Measurements from ENCODE around the gene VAC14.
"Not testable (repeated sequence)": the region's sequence is repeated elsewhere in the genome, so short reads cannot be mapped to it uniquely, and the experiment has no call there.

Gene VAC14

GRCh38 chr16:70678121-70678897 is 122.6 kb downstream of the VAC14 start:
- DNase-seq = no peak

DNA sequence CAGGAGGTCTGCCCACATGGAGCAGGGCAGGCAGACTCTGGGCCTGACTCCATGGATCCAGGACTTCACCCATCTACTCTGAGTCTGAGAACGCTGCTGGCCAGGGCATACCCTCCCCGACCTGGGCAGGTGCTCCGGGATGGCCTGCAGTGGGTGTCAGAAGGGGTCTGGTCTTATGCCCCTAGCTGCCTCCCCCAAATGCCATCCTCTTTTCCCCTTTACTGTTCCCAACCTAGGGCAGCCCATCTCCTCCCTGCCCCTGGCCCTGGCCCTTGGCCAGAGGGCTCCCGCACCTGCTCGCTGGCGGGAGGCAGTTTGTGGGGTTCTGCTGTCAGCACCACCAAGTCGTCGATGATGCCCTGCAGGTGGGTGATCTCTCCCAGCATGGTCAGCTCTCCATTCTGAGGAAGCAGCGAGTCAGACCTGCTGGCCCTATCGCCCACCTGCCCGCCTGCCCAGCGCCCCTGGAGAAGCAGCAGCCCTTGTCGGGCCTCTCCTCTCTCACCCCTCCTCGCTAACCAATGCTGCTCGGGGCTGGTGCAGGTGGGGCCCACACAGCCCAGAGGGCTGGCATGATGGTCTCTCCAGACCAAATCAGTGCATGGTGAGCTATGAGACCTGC is 123.3 kb downstream of the VAC14 start:
- DNase-seq = no peak

DNA sequence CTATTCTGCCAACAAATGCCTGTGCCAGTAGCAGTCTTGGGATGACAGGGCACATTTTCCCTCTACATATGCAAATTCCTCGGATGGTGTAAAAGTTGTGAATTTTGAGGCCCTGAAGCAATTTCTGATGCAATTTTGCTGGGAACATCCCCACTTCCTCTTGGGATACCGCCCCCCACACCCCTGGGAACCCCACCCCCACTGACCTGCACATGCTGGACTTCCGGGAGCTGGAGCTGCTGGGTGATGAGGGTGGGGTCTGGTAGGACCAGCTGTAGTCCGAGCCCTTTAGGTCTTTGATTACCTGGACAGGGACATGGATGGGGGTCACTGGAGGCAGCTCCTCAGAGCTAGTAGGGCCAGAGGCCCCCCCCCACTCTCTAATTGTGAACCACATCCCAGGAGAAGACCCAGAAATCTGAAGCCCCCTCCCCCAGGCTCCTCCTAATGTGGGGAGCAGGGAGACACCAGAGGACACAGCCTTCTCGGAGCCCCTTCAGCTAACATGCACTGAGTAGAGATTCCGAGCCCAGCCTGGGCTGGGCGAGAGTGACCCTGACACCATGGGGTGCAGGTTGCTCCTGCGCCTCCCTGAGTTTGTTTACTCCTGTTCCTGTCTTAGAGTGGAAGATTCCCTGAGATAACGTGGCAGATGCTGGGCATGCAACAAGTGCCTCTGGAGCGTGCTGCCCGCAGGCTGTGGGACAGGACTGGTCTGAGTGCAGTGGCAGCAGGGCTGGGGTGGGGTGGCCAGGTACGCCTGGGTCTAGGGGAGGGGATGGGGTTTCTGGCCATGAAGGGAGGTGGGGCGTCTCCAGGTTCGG is 124.1 kb downstream of the VAC14 start:
- DNase-seq = no peak

- no peak for DNase-seq
These were observed 125.0 kb downstream of the VAC14 start for GRCh38 chr16:70675851-70676513.

- DNase-seq = no peak
These were observed 126.5 kb downstream of the VAC14 start for GRCh38 chr16:70674221-70675014.

GRCh38 chr16:70670938-70671337 is 130.0 kb downstream of the VAC14 start:
- DNase-seq = not testable (repeated sequence)

- no peak for DNase-seq
These were observed 130.8 kb downstream of the VAC14 start for GRCh38 chr16:70670175-70670574.

DNA sequence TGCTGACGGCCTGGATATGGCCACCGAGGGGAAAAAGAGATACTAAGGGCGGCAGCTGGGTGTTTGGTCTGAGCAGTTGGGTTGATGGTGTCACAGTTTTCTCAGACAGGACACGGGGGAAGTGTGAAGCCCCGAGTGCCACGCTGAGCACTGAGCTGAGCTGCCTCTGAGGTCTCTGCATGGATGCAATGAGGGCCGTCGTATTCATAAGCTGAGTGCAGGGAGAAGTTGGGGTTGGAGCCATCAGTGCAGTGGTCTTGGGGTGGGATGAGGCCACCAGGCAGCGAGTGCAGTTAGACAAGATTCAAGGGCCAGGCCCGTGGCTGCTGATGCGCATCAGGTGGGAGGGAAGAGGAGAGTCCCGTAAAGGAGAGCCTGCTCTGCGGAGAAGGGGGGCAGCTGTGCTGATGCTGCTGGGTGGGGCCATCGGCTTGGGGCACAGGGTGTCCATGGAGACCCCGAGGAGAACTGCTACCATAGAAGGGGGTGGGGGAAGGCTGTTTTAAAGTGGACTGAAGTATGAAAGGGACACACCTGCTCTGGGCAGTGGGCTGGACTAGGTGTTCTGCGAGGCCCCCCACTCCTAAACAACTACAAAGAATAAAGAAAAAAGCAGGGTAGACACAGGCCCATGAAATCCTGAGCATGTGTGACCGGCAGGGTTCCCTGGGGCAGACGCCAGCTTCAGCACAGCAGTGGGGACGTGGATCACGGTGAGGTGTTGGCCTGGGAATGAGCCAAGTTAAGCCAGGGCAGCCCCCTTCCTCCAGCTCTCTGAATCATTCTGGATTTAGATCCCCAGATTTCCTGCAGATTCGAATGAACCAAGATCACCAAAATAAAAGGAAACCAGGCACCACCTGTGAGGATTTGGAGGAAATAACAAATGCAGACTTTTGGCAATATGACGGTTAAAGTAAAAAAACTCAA is 134.9 kb downstream of the VAC14 start:
- no peak for DNase-seq

- DNase-seq = no peak
These were observed 135.8 kb downstream of the VAC14 start for GRCh38 chr16:70665113-70665694.

DNA sequence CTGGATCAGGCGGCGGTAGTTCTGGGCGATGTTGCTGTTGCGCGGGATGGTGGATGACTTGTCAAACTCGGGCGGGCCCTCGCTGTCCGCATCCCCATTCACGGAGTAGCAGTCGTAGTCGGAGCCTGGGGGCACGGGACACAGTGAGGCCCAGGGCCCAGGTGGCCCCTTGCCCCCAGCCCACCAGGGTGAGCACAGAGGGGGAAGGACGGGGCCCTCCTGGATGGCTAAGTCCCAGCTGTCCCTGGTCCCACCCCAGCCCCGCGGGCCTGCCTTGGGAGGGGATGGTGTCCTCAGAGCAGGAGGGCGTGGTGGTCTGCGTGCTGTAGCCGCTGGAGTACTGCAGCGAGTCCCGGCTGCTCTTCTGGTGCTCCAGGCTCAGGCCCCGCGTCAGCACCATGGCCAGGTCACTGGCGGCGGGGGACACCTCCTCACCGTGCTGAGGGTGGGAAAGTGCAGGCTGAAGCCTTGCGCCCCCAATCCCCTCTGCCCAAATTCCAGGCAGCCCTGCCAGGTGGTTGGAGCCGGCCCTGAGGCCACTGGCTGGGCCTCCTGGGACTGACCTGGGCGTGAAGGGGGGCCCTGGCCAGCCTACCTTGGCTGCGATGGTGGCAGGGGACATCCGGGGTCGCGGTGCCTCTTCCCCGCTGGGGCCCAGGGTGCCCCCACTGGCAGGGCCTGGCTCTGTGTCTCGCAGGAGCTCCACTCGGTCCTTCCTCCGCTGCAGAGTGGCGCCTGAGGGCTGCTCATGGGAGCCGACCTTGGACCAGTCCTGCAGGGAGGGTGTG is 136.4 kb downstream of the VAC14 start:
- no peak for DNase-seq

GRCh38 chr16:70663524-70664324 is 137.2 kb downstream of the VAC14 start:
- no peak for DNase-seq

DNA sequence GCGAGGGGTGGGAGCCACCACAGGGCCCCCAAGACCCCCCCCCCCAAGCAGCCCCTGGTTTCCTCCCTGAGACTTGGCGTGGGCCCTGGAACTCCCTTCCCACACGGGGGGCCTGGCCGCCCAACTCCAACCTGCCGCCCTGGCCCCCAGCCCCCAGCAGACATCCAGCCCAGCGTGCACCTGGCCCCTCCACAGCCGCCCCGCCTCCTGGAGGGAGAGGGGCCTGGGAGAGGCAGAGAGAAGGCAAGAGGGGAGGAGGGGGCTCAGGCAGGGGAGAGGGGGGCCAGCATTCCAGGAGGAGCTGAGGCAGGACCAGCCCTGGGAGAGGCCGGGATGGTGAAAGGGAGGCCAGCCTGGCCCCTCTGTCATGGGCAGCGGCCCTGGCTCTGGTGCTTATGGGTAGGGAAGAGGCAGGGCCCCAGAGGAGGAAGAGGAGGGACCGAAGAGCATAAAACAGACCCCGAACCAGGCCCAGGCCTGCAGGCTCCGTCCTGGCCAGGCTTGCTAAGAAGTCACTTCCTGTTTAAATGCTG is 137.9 kb downstream of the VAC14 start:
- DNase-seq = no peak

- peak; percentile 70 for DNase-seq
These were observed 138.9 kb downstream of the VAC14 start for GRCh38 chr16:70661918-70662641.

GRCh38 chr16:70661534-70661917 is 139.4 kb downstream of the VAC14 start:
- DNase-seq = no peak

DNA sequence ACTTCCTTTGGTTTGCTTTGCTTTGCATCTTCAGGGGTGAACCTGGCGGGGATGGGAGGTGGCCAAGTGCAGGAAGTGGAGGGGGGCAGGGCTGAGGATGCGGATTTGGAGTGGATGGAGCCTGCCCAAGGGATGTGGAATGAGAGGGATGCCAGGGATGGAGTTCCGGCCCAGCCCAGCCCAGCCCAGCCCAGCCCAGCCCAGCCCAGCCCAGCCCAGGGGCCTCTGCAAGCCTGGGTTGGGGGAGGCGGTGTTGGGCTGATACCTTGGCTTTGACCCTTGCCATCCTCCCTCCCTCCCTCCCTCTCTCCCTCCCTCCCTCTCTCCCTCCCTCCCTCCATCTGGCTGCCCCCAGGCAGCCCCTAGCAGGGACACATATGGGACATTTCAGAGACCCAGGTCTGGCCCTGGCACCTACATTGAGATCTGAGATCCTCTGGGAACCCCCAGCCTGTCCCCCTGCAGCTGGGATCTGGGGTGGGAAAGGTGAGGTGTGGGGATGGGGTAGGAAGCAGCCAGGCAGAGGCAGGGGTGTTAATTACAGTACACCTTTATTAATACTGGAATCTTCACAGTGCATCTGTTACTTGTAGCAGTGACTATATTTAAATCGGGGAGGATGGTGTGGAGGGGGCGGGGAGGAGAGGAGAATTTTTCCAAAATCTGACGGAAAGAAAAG is 140.1 kb downstream of the VAC14 start:
- no peak for DNase-seq

DNA sequence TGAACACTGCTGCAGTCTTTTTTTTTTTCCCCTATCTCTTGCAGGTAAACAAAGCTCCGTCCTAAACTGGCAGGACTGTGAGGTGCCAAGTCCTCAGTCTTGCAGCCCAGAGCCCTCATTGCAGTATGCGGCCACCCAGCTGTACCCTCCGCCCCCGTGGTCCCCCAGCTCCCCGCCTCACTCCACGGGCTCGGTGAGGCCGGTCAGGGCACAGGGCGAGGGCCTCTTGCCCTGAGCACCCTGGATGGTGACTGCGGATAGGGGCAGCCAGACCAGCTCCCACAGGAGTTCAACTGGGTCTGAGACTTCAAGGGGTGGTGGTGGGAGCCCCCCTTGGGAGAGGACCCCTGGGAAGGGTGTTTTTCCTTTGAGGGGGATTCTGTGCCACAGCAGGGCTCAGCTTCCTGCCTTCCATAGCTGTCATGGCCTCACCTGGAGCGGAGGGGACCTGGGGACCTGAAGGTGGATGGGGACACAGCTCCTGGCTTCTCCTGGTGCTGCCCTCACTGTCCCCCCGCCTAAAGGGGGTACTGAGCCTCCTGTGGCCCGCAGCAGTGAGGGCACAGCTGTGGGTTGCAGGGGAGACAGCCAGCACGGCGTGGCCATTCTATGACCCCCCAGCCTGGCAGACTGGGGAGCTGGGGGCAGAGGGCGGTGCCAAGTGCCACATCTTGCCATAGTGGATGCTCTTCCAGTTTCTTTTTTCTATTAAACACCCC is 140.8 kb downstream of the VAC14 start:
- DNase-seq = no peak

- DNase-seq = no peak
These were observed 141.4 kb downstream of the VAC14 start for GRCh38 chr16:70659546-70659945.

All from fibroblast of upper back skin (primary cell).